ENCODE measurements around the gene NR2C1.
"Not testable (repeated sequence)": the region's sequence is repeated elsewhere in the genome, so short reads cannot be mapped to it uniquely, and the experiment has no call there.

Gene NR2C1

DNA sequence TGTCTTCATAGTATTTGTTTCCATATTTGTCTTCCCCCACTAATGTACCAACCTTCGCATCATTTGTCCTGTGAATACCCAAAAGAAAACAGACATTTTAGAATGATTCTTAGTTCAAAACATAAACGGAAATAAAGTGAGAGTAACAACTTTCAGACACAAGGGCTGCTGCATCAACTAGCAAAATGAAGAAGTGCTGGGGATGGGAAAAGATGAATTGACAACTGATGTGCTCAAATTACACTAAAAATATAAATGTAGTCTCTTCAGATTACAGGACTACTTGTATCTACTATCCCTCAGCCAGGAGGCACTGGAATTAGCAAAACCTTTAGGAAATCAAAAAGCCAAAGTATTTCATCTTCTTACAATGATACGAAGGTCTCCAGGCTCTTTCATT, 70.7 kb downstream of the NR2C1 start:
- no peak for DNase-seq (ENCODE audit: low spot score)

GRCh38 chr12:94998326-94998725, 75.1 kb downstream of the NR2C1 start:
- DNase-seq (ENCODE audit: low spot score) = no peak

DNA sequence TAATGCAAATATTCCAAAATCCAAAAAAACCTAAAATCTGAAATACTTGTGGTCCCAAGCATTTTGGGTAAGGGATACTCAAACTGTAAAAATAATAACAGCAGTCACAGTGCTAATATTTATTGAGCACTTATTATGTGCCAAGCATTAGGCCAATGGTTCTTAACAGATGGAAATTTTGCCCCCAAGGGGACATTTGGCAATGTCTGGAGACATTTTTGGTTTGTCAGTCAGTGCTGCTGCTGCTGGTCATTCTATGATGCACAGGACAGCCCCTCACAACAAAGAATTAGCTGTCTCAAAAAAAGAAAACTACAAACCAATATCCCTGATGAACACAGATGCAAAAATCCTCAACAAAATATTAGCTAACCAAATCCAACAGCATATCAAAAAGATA, 75.7 kb downstream of the NR2C1 start:
- DNase-seq (ENCODE audit: low spot score) = no peak

DNA sequence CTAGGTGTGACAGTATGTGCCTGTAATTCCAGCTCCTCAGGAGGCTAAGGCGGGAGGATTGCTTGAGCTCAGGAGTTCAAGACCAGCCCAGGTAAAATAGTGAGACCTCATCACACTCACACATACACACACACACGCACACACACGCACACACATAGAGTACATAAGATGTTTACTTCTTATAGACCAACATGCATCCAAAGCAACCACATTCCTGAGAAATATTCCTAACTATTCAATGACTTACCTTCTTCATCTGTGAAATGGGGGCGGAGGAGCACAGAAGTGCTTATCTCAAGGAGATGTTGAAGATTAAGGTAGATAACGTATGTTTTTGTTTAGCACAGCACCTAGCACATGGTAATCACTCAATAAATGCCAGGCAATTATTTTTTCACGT, 76.4 kb downstream of the NR2C1 start:
- DNase-seq (ENCODE audit: low spot score) = no peak

DNA sequence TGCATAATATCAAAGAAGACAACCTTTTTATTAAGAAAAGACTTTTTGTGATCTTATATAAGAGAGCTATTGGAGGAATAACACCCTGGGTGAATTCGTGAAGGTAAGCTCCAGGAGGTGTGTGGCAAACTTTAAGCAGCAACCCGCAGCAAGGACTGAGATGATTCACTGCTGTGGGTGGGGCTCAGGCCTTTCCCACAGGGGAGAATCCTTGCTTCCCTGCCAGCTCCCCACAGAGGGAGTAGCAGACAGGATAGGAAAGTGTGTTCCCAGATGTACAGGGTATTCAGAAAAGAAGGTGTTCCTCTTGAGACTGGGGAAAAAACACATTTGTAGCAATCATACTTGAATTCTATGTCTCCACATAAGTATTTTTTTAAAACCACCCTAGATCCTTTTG, 79.1 kb downstream of the NR2C1 start:
- DNase-seq (ENCODE audit: low spot score) = no peak

GRCh38 chr12:94993855-94994254, 79.6 kb downstream of the NR2C1 start:
- not testable (repeated sequence) for DNase-seq (ENCODE audit: low spot score)

DNA sequence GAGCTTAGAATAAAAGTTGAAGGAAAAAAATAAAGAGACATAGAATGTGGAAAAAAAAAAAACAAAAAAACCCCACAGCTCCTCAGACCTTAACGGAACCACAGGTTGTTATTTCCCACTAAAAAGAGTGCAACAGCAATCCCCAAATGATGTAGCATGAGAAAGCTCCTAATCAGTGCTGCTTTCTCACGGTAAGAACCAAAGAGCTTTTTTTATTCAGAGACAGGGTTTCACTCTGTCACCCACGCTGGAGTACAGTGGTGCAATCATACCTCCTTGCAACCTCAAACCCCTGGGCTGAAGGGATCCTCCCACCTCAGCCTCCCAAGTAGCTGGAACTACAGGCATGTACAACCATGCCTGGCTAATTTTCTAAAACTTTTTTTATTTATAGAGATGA, 83.2 kb downstream of the NR2C1 start:
- no peak for DNase-seq (ENCODE audit: low spot score)

GRCh38 chr12:94988471-94988870, 84.9 kb downstream of the NR2C1 start:
- no peak for DNase-seq (ENCODE audit: low spot score)

- DNase-seq (ENCODE audit: low spot score) = no peak
These were observed 85.6 kb downstream of the NR2C1 start for GRCh38 chr12:94987801-94988200.

GRCh38 chr12:94987076-94987669, 86.2 kb downstream of the NR2C1 start:
- DNase-seq (ENCODE audit: low spot score) = no peak

- DNase-seq (ENCODE audit: low spot score) = not testable (repeated sequence)
These were observed 88.3 kb downstream of the NR2C1 start for GRCh38 chr12:94985099-94985498.

- no peak for DNase-seq (ENCODE audit: low spot score)
These were observed 90.1 kb downstream of the NR2C1 start for GRCh38 chr12:94983321-94983720.

DNA sequence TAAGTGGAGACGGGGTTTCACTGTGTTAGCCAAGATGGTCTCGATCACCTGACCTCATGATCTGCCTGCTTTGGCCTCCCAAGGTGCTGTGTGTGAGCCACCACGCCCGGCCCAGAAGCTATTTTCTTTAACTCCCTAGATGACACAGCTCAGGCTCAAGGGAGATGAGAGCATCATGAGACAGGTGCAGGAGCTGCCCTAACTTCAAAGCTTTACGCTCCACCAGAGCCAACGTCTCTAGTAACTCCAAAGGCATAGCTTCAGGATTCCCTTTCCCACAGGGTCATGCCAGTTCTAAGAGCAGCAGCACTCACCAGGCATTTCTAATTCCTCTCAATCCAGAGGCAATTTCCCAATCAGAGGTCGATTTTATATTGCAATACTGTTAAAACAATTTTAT, 91.0 kb downstream of the NR2C1 start:
- DNase-seq (ENCODE audit: low spot score) = no peak

- peak; percentile 37 for DNase-seq (ENCODE audit: low spot score)
These were observed 92.8 kb downstream of the NR2C1 start for GRCh38 chr12:94980577-94980976.

GRCh38 chr12:94979941-94980340, 93.5 kb downstream of the NR2C1 start:
- DNase-seq (ENCODE audit: low spot score) = no peak

- DNase-seq (ENCODE audit: low spot score) = no peak
These were observed 95.5 kb downstream of the NR2C1 start for GRCh38 chr12:94977766-94978468.

DNA sequence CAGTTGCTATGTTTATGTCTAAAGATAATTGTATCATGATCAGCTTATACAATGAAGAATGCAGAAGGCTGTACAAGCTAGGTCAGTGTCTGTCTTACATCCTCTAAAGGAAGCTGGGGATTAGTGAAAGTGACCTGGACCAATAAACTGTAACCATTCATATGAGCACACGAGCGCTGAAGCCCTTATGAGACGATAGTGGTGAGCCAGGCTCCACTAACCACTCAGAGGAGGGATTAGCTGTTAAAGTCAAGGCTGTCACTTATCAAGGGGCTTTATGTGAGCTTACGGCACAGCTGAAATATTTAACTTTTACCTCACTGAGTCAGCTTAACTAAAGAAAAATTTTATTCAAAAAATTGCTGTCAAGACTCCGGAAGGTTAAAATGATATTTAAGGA, 100.2 kb downstream of the NR2C1 start:
- no peak for DNase-seq (ENCODE audit: low spot score)

DNA sequence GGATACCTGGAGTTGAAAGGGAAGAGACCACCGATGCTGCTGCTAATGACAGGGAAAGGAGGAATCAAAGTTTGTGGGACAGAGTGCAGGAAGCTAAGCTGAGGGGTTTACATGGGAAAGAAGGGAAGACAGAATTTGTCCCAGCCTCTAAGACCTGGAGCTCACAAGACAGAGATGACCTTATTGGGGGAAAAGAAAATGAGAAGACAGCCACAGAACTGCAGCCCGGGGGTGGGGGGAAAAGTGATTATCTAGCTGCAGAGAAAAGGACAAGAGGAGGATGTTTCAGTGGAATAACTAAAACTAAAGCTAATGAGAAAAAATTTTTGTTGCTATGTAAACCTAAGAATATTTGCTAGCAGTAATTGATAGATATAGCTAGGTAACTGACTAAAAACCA, 100.6 kb downstream of the NR2C1 start:
- no peak for DNase-seq (ENCODE audit: low spot score)

DNA sequence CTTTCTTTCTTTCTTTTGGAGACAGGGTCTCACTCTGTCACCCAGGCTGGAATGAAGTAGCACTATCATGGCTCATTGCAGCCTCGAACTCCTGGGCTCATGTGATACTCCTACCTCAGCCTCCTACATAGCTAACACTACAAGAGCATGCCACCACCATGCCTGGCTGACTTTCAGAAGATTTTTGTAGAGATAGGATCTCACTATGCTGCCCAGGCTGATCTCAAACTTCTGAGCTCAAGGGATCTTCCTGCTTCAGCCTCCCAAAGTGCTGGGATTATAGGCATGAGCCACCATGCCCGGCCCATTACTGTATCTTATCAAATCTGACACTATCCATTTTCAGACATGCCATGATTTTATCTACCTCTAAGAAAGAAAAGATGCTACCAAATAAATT, 101.5 kb downstream of the NR2C1 start:
- no peak for DNase-seq (ENCODE audit: low spot score)

DNA sequence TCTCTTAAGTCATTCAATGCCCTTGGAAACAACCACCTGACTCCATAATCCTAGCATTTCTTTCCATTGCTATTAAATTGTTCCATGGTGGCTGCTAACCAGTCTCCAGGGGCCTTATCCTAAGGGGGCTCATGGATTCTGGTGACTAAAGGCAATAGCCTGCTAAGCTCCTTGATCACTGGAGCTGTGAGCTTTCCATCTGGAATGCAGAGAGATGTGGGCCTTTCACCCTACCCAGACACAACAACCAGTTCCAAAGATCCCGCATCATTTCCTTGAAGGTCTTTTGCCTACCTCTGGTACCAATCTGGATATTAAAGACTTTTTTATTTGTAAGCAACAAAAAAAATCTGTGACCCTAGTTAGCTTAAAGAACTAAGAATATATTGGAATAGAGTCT, 102.9 kb downstream of the NR2C1 start:
- DNase-seq (ENCODE audit: low spot score) = no peak

Data from NAMALWA (cell line).